Measurements from ENCODE around the gene PIP5K1C.

PIP5K1C gene

GRCh38 chr19:3700242-3701032 lies at the start of gene PIP5K1C:
PIP5K1C (minus strand) TSS chr19:3700468; CDS start chr19:3700390, 78 bp downstream.
- peak; percentile 95 for DNase-seq

GRCh38 chr19:3748965-3749364 lies 48.7 kb upstream of the PIP5K1C start:
- no peak for DNase-seq

GRCh38 chr19:3746371-3747056 lies 46.2 kb upstream of the PIP5K1C start:
- DNase-seq, result no peak

GRCh38 chr19:3745363-3746045 lies 45.2 kb upstream of the PIP5K1C start:
- DNase-seq, result no peak

- DNase-seq, result no peak
These were observed 43.2 kb upstream of the PIP5K1C start for GRCh38 chr19:3743486-3743885.

GRCh38 chr19:3740431-3740830 lies 40.2 kb upstream of the PIP5K1C start:
- DNase-seq, result no peak

- no peak for DNase-seq
These were observed 38.4 kb upstream of the PIP5K1C start for GRCh38 chr19:3738477-3739220.

- DNase-seq, result no peak
These were observed 37.4 kb upstream of the PIP5K1C start for GRCh38 chr19:3737487-3738205.

- no peak for DNase-seq
These were observed 35.9 kb upstream of the PIP5K1C start for GRCh38 chr19:3736106-3736724.

- no peak for DNase-seq
These were observed 34.0 kb upstream of the PIP5K1C start for GRCh38 chr19:3734310-3734600.

GRCh38 chr19:3733549-3734309 lies 33.5 kb upstream of the PIP5K1C start:
- DNase-seq, result no peak

GRCh38 chr19:3732108-3732507 lies 31.8 kb upstream of the PIP5K1C start:
- no peak for DNase-seq

- DNase-seq, result no peak
These were observed 30.2 kb upstream of the PIP5K1C start for GRCh38 chr19:3730457-3730958.

- DNase-seq, result no peak
These were observed 25.5 kb upstream of the PIP5K1C start for GRCh38 chr19:3725640-3726310.

GRCh38 chr19:3725121-3725520 lies 24.9 kb upstream of the PIP5K1C start:
- no peak for DNase-seq

GRCh38 chr19:3723883-3724282 lies 23.6 kb upstream of the PIP5K1C start:
- DNase-seq, result no peak

- no peak for DNase-seq
These were observed 22.8 kb upstream of the PIP5K1C start for GRCh38 chr19:3723110-3723488.

GRCh38 chr19:3722443-3723109 lies 22.3 kb upstream of the PIP5K1C start:
- no peak for DNase-seq

GRCh38 chr19:3721887-3722442 lies 21.7 kb upstream of the PIP5K1C start:
- no peak for DNase-seq

All from activated CD4-positive, alpha-beta T cell treated with anti-CD3 and anti-CD28 coated beads, Interleukin-2, amount 50 U/mL, for 48 hours (primary cell).